ENCODE data around the gene RASSF10. TPM values are rescaled to one million over a fixed set of nuclear protein-coding genes. Genes with fewer than 3 reads are reported as not detected.
"Not testable (repeated sequence)": the region's sequence is repeated elsewhere in the genome, so short reads cannot be mapped to it uniquely, and the experiment has no call there.

RASSF10 gene
- polyA plus RNA-seq, 3 donors: 26.2 to 33.3 (median 27.6) TPM

GRCh38 chr11:13012056-13012661 is 3.0 kb downstream of the RASSF10 start:
- peak; percentile 64 for DNase-seq

- no peak for DNase-seq
Observed at GRCh38 chr11:13013054-13013488, 4.0 kb downstream of the RASSF10 start.

- DNase-seq: no peak
Observed at GRCh38 chr11:13015753-13016152, 6.6 kb downstream of the RASSF10 start.

- no peak for DNase-seq
Observed at GRCh38 chr11:13016415-13016814, 7.3 kb downstream of the RASSF10 start.

- no peak for DNase-seq
Observed at GRCh38 chr11:13019313-13019712, 10.2 kb downstream of the RASSF10 start.

- no peak for DNase-seq
Observed at GRCh38 chr11:13023423-13023822, 14.3 kb downstream of the RASSF10 start.

- no peak for DNase-seq
Observed at GRCh38 chr11:13026722-13027121, 17.6 kb downstream of the RASSF10 start.

GRCh38 chr11:13028322-13028721 is 19.2 kb downstream of the RASSF10 start:
- no peak for DNase-seq

- DNase-seq: no peak
Observed at GRCh38 chr11:13029872-13030271, 20.8 kb downstream of the RASSF10 start.

GRCh38 chr11:13030857-13031256 is 21.7 kb downstream of the RASSF10 start:
- DNase-seq: no peak

- DNase-seq: no peak
Observed at GRCh38 chr11:13031349-13031748, 22.2 kb downstream of the RASSF10 start.

- no peak for DNase-seq
Observed at GRCh38 chr11:13033760-13034533, 24.8 kb downstream of the RASSF10 start.

GRCh38 chr11:13035711-13036110 is 26.6 kb downstream of the RASSF10 start:
- DNase-seq: no peak

- DNase-seq: no peak
Observed at GRCh38 chr11:13036235-13036634, 27.1 kb downstream of the RASSF10 start.

- no peak for DNase-seq
Observed at GRCh38 chr11:13038366-13038765, 29.2 kb downstream of the RASSF10 start.

- no peak for DNase-seq
Observed at GRCh38 chr11:13039126-13039525, 30.0 kb downstream of the RASSF10 start.

- DNase-seq: no peak
Observed at GRCh38 chr11:13040969-13041561, 31.9 kb downstream of the RASSF10 start.

GRCh38 chr11:13042873-13043342 is 33.8 kb downstream of the RASSF10 start:
- DNase-seq: peak; percentile 81

- DNase-seq: no peak
Observed at GRCh38 chr11:13043912-13044628, 35.0 kb downstream of the RASSF10 start.

GRCh38 chr11:13045089-13045488 is 36.0 kb downstream of the RASSF10 start:
- not testable (repeated sequence) for DNase-seq

GRCh38 chr11:13045734-13046133 is 36.6 kb downstream of the RASSF10 start:
- DNase-seq: no peak
